Measurements from ENCODE around the gene TMEM108. TPM values are rescaled to one million over a fixed set of nuclear protein-coding genes. Genes with fewer than 3 reads are reported as not detected.

TMEM108 gene
- total and polyA plus RNA-seq, 2 experiments from 2014 or later: 7.4 to 15.3 TPM

DNA sequence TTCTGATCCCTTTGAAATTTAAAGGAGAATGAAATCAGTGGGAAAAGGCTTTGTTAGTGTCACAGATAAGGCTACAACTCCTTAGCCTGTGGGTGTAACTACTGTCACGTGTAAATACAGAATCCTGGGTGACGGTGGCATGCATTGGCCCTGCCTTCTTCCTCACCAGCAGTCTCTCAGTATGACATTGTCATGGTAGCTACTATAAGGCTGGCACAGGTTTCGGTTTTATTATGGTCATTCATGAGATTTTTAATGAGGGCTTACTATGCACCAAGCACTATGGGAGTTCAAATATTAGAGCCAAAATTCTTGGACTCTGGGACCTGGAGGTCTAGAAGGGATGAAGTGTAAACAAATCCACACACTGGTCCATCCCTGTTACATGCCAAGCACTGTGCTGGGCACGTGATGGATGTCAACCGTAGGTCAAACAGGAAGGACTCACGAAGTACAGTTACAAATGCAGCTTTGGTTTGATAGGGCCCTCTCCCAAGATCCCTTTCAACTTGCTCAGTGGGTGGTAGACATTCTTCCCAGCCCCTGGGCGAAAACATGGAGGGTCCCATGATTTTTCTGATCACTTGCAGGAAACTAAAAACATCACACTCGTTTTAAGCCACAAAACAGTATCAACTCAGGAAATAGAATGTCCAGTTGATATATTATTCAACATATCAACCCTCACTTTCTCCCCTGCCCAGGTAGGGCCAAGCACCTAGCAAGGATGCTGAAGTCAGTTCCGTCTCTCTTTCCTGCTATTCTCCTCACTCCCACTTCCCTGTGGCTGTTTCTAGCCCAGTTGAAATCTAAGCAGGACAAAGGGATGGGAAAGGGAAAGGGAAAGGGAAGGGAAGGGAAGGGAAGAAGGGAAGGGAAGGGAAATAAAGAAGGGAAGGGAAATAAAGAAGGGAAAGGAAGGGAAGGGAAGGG is 387.0 kb downstream of the TMEM108 start (continued):
- TF ChIP-seq, protein P1, sequence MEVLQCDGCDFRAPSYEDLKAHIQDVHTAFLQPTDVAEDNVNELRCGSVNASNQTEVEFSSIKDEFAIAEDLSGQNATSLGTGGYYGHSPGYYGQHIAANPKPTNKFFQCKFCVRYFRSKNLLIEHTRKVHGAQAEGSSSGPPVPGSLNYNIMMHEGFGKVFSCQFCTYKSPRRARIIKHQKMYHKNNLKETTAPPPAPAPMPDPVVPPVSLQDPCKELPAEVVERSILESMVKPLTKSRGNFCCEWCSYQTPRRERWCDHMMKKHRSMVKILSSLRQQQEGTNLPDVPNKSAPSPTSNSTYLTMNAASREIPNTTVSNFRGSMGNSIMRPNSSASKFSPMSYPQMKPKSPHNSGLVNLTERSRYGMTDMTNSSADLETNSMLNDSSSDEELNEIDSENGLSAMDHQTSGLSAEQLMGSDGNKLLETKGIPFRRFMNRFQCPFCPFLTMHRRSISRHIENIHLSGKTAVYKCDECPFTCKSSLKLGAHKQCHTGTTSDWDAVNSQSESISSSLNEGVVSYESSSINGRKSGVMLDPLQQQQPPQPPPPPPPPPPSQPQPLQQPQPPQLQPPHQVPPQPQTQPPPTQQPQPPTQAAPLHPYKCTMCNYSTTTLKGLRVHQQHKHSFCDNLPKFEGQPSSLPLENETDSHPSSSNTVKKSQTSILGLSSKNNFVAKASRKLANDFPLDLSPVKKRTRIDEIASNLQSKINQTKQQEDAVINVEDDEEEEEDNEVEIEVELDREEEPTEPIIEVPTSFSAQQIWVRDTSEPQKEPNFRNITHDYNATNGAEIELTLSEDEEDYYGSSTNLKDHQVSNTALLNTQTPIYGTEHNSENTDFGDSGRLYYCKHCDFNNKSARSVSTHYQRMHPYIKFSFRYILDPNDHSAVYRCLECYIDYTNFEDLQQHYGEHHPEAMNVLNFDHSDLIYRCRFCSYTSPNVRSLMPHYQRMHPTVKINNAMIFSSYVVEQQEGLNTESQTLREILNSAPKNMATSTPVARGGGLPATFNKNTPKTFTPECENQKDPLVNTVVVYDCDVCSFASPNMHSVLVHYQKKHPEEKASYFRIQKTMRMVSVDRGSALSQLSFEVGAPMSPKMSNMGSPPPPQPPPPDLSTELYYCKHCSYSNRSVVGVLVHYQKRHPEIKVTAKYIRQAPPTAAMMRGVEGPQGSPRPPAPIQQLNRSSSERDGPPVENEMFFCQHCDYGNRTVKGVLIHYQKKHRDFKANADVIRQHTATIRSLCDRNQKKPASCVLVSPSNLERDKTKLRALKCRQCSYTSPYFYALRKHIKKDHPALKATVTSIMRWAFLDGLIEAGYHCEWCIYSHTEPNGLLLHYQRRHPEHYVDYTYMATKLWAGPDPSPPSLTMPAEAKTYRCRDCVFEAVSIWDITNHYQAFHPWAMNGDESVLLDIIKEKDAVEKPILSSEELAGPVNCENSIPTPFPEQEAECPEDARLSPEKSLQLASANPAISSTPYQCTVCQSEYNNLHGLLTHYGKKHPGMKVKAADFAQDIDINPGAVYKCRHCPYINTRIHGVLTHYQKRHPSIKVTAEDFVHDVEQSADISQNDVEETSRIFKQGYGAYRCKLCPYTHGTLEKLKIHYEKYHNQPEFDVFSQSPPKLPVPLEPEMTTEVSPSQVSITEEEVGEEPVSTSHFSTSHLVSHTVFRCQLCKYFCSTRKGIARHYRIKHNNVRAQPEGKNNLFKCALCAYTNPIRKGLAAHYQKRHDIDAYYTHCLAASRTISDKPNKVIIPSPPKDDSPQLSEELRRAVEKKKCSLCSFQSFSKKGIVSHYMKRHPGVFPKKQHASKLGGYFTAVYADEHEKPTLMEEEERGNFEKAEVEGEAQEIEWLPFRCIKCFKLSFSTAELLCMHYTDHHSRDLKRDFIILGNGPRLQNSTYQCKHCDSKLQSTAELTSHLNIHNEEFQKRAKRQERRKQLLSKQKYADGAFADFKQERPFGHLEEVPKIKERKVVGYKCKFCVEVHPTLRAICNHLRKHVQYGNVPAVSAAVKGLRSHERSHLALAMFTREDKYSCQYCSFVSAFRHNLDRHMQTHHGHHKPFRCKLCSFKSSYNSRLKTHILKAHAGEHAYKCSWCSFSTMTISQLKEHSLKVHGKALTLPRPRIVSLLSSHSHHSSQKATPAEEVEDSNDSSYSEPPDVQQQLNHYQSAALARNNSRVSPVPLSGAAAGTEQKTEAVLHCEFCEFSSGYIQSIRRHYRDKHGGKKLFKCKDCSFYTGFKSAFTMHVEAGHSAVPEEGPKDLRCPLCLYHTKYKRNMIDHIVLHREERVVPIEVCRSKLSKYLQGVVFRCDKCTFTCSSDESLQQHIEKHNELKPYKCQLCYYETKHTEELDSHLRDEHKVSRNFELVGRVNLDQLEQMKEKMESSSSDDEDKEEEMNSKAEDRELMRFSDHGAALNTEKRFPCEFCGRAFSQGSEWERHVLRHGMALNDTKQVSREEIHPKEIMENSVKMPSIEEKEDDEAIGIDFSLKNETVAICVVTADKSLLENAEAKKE (CRISPR knock-in tag; IDR thresholded peaks at IDR 0.05): no peak
- TF ChIP-seq ZNF331 (CRISPR knock-in tag; IDR thresholded peaks at IDR 0.05; ENCODE audit: low read depth): no peak
- no peak for TF ChIP-seq EZH2 (IDR thresholded peaks at IDR 0.05; ENCODE audit: low read depth, unreplicated experiment)
- no peak for TF ChIP-seq ETS1 (IDR thresholded peaks at IDR 0.05)
- TF ChIP-seq NANOG (IDR thresholded peaks at IDR 0.05; ENCODE audit: borderline replicate concordance): no peak
- no peak for TF ChIP-seq JUNB (IDR thresholded peaks at IDR 0.05; ENCODE audit: unreplicated experiment)
- no peak for TF ChIP-seq EZH2phosphoT487 (IDR thresholded peaks at IDR 0.05; ENCODE audit: unreplicated experiment)
- TF ChIP-seq, protein P2, sequence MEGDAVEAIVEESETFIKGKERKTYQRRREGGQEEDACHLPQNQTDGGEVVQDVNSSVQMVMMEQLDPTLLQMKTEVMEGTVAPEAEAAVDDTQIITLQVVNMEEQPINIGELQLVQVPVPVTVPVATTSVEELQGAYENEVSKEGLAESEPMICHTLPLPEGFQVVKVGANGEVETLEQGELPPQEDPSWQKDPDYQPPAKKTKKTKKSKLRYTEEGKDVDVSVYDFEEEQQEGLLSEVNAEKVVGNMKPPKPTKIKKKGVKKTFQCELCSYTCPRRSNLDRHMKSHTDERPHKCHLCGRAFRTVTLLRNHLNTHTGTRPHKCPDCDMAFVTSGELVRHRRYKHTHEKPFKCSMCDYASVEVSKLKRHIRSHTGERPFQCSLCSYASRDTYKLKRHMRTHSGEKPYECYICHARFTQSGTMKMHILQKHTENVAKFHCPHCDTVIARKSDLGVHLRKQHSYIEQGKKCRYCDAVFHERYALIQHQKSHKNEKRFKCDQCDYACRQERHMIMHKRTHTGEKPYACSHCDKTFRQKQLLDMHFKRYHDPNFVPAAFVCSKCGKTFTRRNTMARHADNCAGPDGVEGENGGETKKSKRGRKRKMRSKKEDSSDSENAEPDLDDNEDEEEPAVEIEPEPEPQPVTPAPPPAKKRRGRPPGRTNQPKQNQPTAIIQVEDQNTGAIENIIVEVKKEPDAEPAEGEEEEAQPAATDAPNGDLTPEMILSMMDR (conservative IDR thresholded peaks at IDR 0.05; ENCODE audit: low read depth in 2 of 2): no peak
- no peak for TF ChIP-seq POLR2AphosphoS5 (IDR thresholded peaks at IDR 0.05; ENCODE audit: low read depth)
- TF ChIP-seq STAT1 (IDR thresholded peaks at IDR 0.05; ENCODE audit: unreplicated experiment): no peak
- no peak for TF ChIP-seq CREB1 (CRISPR knock-in tag; IDR thresholded peaks at IDR 0.05; ENCODE audit: low read depth)
- TF ChIP-seq REST (IDR thresholded peaks at IDR 0.05; ENCODE audit: unreplicated experiment): no peak
